KMS-11 (cell line): Measurements from ENCODE around the gene MARK2.

Experiments
- H2AFZ ChIP-seq: fragments of 200-600 bp; sonication (generic); 2 replicates; pipeline ENCODE4 v1.6.1; 2016; ENCODE audit warnings: antibody characterized with exemption, mixed run types, low read depth
- H3K27ac ChIP-seq: fragments of 200-600 bp; sonication (generic); 2 replicates; pipeline ENCODE4 v1.6.1; 2016; ENCODE audit warnings: mild to moderate bottlenecking, mixed run types
- H3K27me3 ChIP-seq: fragments of 200-600 bp; sonication (generic); 2 replicates; pipeline ENCODE4 v1.6.1; 2017; ENCODE audit warnings: mild to moderate bottlenecking, low read depth, mixed run types, moderate library complexity; ENCODE audit not compliant: insufficient read depth
- H3K36me3 ChIP-seq: fragments of 200-600 bp; sonication (generic); 2 replicates; pipeline ENCODE4 v1.6.1; 2017; ENCODE audit warnings: mild to moderate bottlenecking, mixed run types; ENCODE audit not compliant: insufficient read depth
- H3K4me1 ChIP-seq: fragments of 200-600 bp; sonication (generic); 2 replicates; pipeline ENCODE4 v1.6.1; 2016; ENCODE audit warnings: mild to moderate bottlenecking, low read depth, mixed run types; ENCODE audit not compliant: poor library complexity, severe bottlenecking
- H3K4me2 ChIP-seq: fragments of 200-600 bp; sonication (generic); 2 replicates; pipeline ENCODE4 v1.7.0; 2016; ENCODE audit warnings: mild to moderate bottlenecking, mixed run types
- H3K4me3 ChIP-seq: fragments of 200-600 bp; sonication (generic); IDR thresholded peaks from 2 replicates; pipeline ENCODE4 v1.6.1; 2017; ENCODE audit warnings: low read depth, low read length, mixed read lengths; ENCODE audit not compliant: insufficient read depth
- H3K79me2 ChIP-seq: fragments of 200-600 bp; sonication (generic); 2 replicates; pipeline ENCODE4 v1.6.1; 2016; ENCODE audit warnings: low read depth, mixed run types; ENCODE audit not compliant: insufficient read depth
- H3K9ac ChIP-seq: fragments of 200-600 bp; sonication (generic); 2 replicates; pipeline ENCODE4 v1.6.1; 2016; ENCODE audit warnings: mild to moderate bottlenecking, mixed run types
- H4K20me1 ChIP-seq: fragments of 200-600 bp; sonication (generic); 2 replicates; pipeline ENCODE4 v1.6.1; 2016; ENCODE audit warnings: mild to moderate bottlenecking, mixed run types; ENCODE audit not compliant: insufficient read depth
- CTCF ChIP-seq: fragments of 200-600 bp; sonication (generic); conservative IDR thresholded peaks from 2 replicates; pipeline ENCODE4 v1.6.1; 2017; ENCODE audit warnings: low read depth, mild to moderate bottlenecking, antibody characterized with exemption, low read length, moderate library complexity, mixed read lengths

MARK2 gene

GRCh38 chr11:63912678-63913077 lies 73.8 kb downstream of the MARK2 start:
- Histone ChIP-seq H3K27me3 (peaks cover 12% of the 10 kb centered on the region; the same call in 1 of the 2 replicates), H3K36me3 (no peaks in the 10 kb centered on the region), H3K4me1 (peaks cover 8% of the 10 kb centered on the region), H3K4me2 (no peak overlapping the region), H3K27ac (no peak overlapping the region), H3K4me3 (no peak overlapping the region), H4K20me1 (no peaks in the 10 kb centered on the region), H2AFZ (no peak overlapping the region), H3K9ac (no peak overlapping the region), H3K79me2 (no peaks in the 10 kb centered on the region)
- TF ChIP-seq CTCF, result no peak

- Histone ChIP-seq H2AFZ (no peak overlapping the region), H3K9ac (no peak overlapping the region), H3K36me3 (no peaks in the 10 kb centered on the region), H3K79me2 (no peaks in the 10 kb centered on the region), H4K20me1 (no peaks in the 10 kb centered on the region), H3K27me3 (peaks cover 12% of the 10 kb centered on the region; the same call in 1 of the 2 replicates), H3K27ac (no peak overlapping the region), H3K4me3 (no peak overlapping the region), H3K4me1 (peaks cover 14% of the 10 kb centered on the region), H3K4me2 (no peak overlapping the region)
- TF ChIP-seq CTCF, result no peak
These were observed 75.2 kb downstream of the MARK2 start for GRCh38 chr11:63913866-63914830.

- no peaks in the 10 kb centered on the region for H3K79me2 ChIP-seq
- H3K4me2 ChIP-seq, result no peak overlapping the region
- no peaks in the 10 kb centered on the region for H4K20me1 ChIP-seq
- peaks cover 14% of the 10 kb centered on the region for H3K4me1 ChIP-seq
- H3K36me3 ChIP-seq, result no peaks in the 10 kb centered on the region
- H2AFZ ChIP-seq, result no peak overlapping the region
- H3K9ac ChIP-seq, result no peak overlapping the region
- no peak overlapping the region for H3K4me3 ChIP-seq
- TF ChIP-seq CTCF, result no peak
- no peak overlapping the region for H3K27ac ChIP-seq
- H3K27me3 ChIP-seq, result peaks cover 12% of the 10 kb centered on the region; the same call in 1 of the 2 replicates
These were observed 76.2 kb downstream of the MARK2 start for GRCh38 chr11:63914896-63915691.

GRCh38 chr11:63915961-63916836 lies 77.3 kb downstream of the MARK2 start:
- no peaks in the 10 kb centered on the region for H3K79me2 ChIP-seq
- H3K4me3 ChIP-seq, result no peak overlapping the region
- H3K36me3 ChIP-seq, result no peaks in the 10 kb centered on the region
- H3K27ac ChIP-seq, result no peak overlapping the region
- H3K4me1 ChIP-seq, result peaks cover 14% of the 10 kb centered on the region
- peak overlapping the region; percentile 51 for H3K4me2 ChIP-seq
- peak overlapping the region; percentile 64; the same call in 1 of the 2 replicates for H2AFZ ChIP-seq
- H4K20me1 ChIP-seq, result no peaks in the 10 kb centered on the region
- no peak overlapping the region for H3K9ac ChIP-seq
- peak; percentile 29 for TF ChIP-seq CTCF
- peaks cover 15% of the 10 kb centered on the region; the same call in 1 of the 2 replicates for H3K27me3 ChIP-seq
